ENCODE data around the gene GALK2. TPM values are rescaled to one million over a fixed set of nuclear protein-coding genes. Genes with fewer than 3 reads are reported as not detected.

The GALK2 gene
- total RNA-seq, 3 donors from 2014 or later (not counting 1 experiment from before 2014, with no cell fraction given), result 19.1 to 24.3 (median 23.6) TPM

- Mint-ChIP-seq H3K4me3 (no peak overlapping the region), H3K27ac (peak overlapping the region in 1 of 2 donors; percentile 1), H3K27me3 (ENCODE audit: low read depth in 2 of 2) (no peaks in the 10 kb centered on the region), H3K36me3 (peaks cover 14% of the 10 kb centered on the region), H3K4me1 (peaks cover 32 to 38% of the 10 kb centered on the region in 2 donors), H3K9me3 (no peaks in the 10 kb centered on the region)
- DNase-seq (peak in 1 of 2 donors; percentile 65), ATAC-seq (peak in 2 of 3 donors; percentile 53 to 56)
- TF ChIP-seq CTCF (IDR thresholded peaks at IDR 0.05), result peak; percentile 70
- WGBS (ENCODE audit: insufficient coverage), result 40% methylated on average over 3 of the region's 3 CpGs
- Histone ChIP-seq H3K4me1 (ENCODE audit: control insufficient read depth, insufficient read depth, low read length) (peaks cover 2% of the 10 kb centered on the region), H3K27me3 (ENCODE audit: control insufficient read depth, insufficient read depth, low read length) (no peaks in the 10 kb centered on the region), H3K36me3 (ENCODE audit: control insufficient read depth, insufficient read depth, low read length) (peaks cover 34% of the 10 kb centered on the region), H3K4me3 (ENCODE audit: low read length) (no peak overlapping the region), H3K27ac (ENCODE audit: low read length) (no peak overlapping the region), H3K9me3 (ENCODE audit: control insufficient read depth, insufficient read depth, low read length) (no peaks in the 10 kb centered on the region)
- intact Hi-C loops (cut with micrococcal nuclease), result loop anchor here (1.0 kb wide), 1 partner anchor 284 kb away; no protein-coding TSS in a partner anchor
Observed at GRCh38 chr15:49145651-49146609, 24.1 kb upstream of the GALK2 start.

GRCh38 chr15:49148298-49148697 is 21.7 kb upstream of the GALK2 start:
- no peak overlapping the region for H3K27ac Mint-ChIP-seq
- Histone ChIP-seq H3K36me3 (ENCODE audit: control insufficient read depth, insufficient read depth, low read length) (peaks cover 17% of the 10 kb centered on the region), H3K4me3 (ENCODE audit: low read length) (no peak overlapping the region), H3K27ac (ENCODE audit: low read length) (no peak overlapping the region), H3K27me3 (ENCODE audit: control insufficient read depth, insufficient read depth, low read length) (no peaks in the 10 kb centered on the region), H3K9me3 (ENCODE audit: control insufficient read depth, insufficient read depth, low read length) (no peaks in the 10 kb centered on the region), H3K4me1 (ENCODE audit: control insufficient read depth, insufficient read depth, low read length) (peaks cover 3% of the 10 kb centered on the region)
- no peaks in the 10 kb centered on the region for H3K27me3 Mint-ChIP-seq (ENCODE audit: low read depth in 2 of 2)
- no peak for ATAC-seq
- no peak for DNase-seq
- H3K36me3 Mint-ChIP-seq, result peaks cover 2% of the 10 kb centered on the region
- intact Hi-C loops (cut with micrococcal nuclease), result no loop called here
- H3K9me3 Mint-ChIP-seq, result no peaks in the 10 kb centered on the region
- 63% methylated on average over 1 of the region's 1 CpG for WGBS (ENCODE audit: insufficient coverage)
- TF ChIP-seq CTCF (IDR thresholded peaks at IDR 0.05), result no peak
- H3K4me1 Mint-ChIP-seq, result peaks cover 28 to 37% of the 10 kb centered on the region in 2 donors
- no peak overlapping the region for H3K4me3 Mint-ChIP-seq

- Histone ChIP-seq H3K4me3 (ENCODE audit: low read length) (no peak overlapping the region), H3K27ac (ENCODE audit: low read length) (no peak overlapping the region), H3K4me1 (ENCODE audit: control insufficient read depth, insufficient read depth, low read length) (peaks cover 3% of the 10 kb centered on the region), H3K36me3 (ENCODE audit: control insufficient read depth, insufficient read depth, low read length) (peaks cover 15% of the 10 kb centered on the region), H3K9me3 (ENCODE audit: control insufficient read depth, insufficient read depth, low read length) (no peaks in the 10 kb centered on the region), H3K27me3 (ENCODE audit: control insufficient read depth, insufficient read depth, low read length) (no peaks in the 10 kb centered on the region)
- TF ChIP-seq CTCF (IDR thresholded peaks at IDR 0.05), result no peak
- ATAC-seq (no peak), DNase-seq (no peak)
- H3K27ac Mint-ChIP-seq, result peak overlapping the region in 1 of 2 donors; percentile 7
- intact Hi-C loops (cut with micrococcal nuclease), result no loop called here
- peaks cover 30 to 42% of the 10 kb centered on the region in 2 donors for H3K4me1 Mint-ChIP-seq
- H3K27me3 Mint-ChIP-seq (ENCODE audit: low read depth in 2 of 2), result no peaks in the 10 kb centered on the region
- H3K4me3 Mint-ChIP-seq, result no peak overlapping the region
- no peaks in the 10 kb centered on the region for H3K36me3 Mint-ChIP-seq
- no peaks in the 10 kb centered on the region for H3K9me3 Mint-ChIP-seq
- no CpG with 5 or more reads among the region's 1 CpG for WGBS (ENCODE audit: insufficient coverage)
Observed at GRCh38 chr15:49148727-49149126, 21.3 kb upstream of the GALK2 start.

Data from natural killer cell (primary cell).